Adrenal gland (tissue), 12 donors: ENCODE results near the gene ZC3H12A. TPM values are rescaled to one million over a fixed set of nuclear protein-coding genes. Genes with fewer than 3 reads are reported as not detected.
"Not testable (repeated sequence)": the region's sequence is repeated elsewhere in the genome, so short reads cannot be mapped to it uniquely, and the experiment has no call there.

Source experiments
- DNase-seq, 7 donors: peaks; one replicate each; pipeline ENCODE4 v3.0.0-alpha.2; 2019 to 2020
- H3K27ac ChIP-seq, 5 donors: fragments of 200-600 bp; sonication (generic) in 4 of 5; 1 replicate in 3 of 5; 2 replicates in 2 of 5; pipeline versions ENCODE4 v1.5.1 to v1.8.0; 2016 to 2020; ENCODE audit warnings: mild to moderate bottlenecking in 1 of 5
- H3K27me3 ChIP-seq: fragments of 200-600 bp; 2 replicates; pipeline ENCODE4 v1.8.0; 2021
- H3K36me3 ChIP-seq, 2 donors: fragments of 200-600 bp; replicated peaks in 1 of 2; 1 replicate in 1 of 2; 2 replicates in 1 of 2; pipeline versions ENCODE4 v1.5.1 to v1.8.0; 2018 to 2022
- H3K4me1 ChIP-seq, 2 donors: fragments of 200-600 bp; replicated peaks in 1 of 2; 1 replicate in 1 of 2; 2 replicates in 1 of 2; pipeline versions ENCODE4 v1.5.1 to v1.8.0; 2018 to 2021
- H3K4me3 ChIP-seq, 4 donors: fragments of 200-600 bp; sonication (generic) in 3 of 4; one replicate each; pipeline ENCODE4 v1.5.1; 2016 to 2018
- H3K9me3 ChIP-seq, 3 donors: fragments of 200-600 bp; sonication (generic) in 1 of 3; replicated peaks in 1 of 3; 1 replicate in 2 of 3; 2 replicates in 1 of 3; pipeline versions ENCODE4 v1.5.1 to v1.8.0; 2016 to 2021
- POLR2A ChIP-seq, 2 donors: fragments of 450-650 bp; IDR thresholded peaks; one replicate each; pipeline ENCODE4 v1.6.1; 2017; ENCODE audit warnings: antibody characterized with exemption in 2 of 2, mild to moderate bottlenecking in 2 of 2, moderate library complexity in 1 of 2
- WGBS, 4 donors: extraction: QIAGEN DNeasy Blood & Tissue Kit in 2 of 4; methylation state at CpG; one replicate each; pipeline versions ENCODE4 v1.1.5 to v1.1.7; 2013 to 2017; 5-methylcytosine and 5-hydroxymethylcytosine counted together
- intact Hi-C, 2 donors: fragments of 100-400 bp; cut with DNase I; formaldehyde crosslinking; loops; one replicate each; pipeline versions ENCODE4 v1.14.1 to v1.15.0; 2022 to 2023
- polyA plus RNA-seq, 3 donors: library from polyadenylated mRNA; stranded (reverse); fragments of 200-250 nt in 2 of 3; fragments of 350-450 nt in 1 of 3; fragmentation: Illumina TruSeq in 1 of 3; extraction: RNeasy Lipid Tissue Mini Kit (QIAGEN cat#74804) in 1 of 3; gene quantifications; one replicate each; pipeline ENCODE4 v1.2.3, GENCODE V29; 2013 to 2014
- total RNA-seq, 9 donors: library from RNA; depleted of rRNA in 4 of 9; stranded (reverse); fragments of >200 nt in 4 of 9; fragments of 120-200 nt in 1 of 9; fragmentation: NEBNext Ultra II Directional in 1 of 9; extraction: Animal tissue kit (Norgen Biotek cat#: 25700) in 1 of 9; gene quantifications; one replicate each; pipeline versions ENCODE4 v1.1.0 to v1.2.4, GENCODE V29; 2013 to 2023
- TF ChIP-seq, protein P1 (sequence below), 6 experiments: fragments of 450-650 bp in 4 of 6; fragments of 200-600 bp in 2 of 6; sonication (generic) in 1 of 6; IDR thresholded peaks; 1 replicate in 5 of 6; 2 replicates in 1 of 6; pipeline versions ENCODE4 v1.5.1 to v1.8.0; 2016 to 2021; ENCODE audit warnings: antibody characterized with exemption in 6 of 6, mild to moderate bottlenecking in 2 of 6, moderate library complexity in 1 of 6
- donor health status: healthy with polysubstance abuse.
- donor health status: Bipolar disorder and iron deficiency.
- donor health status: DM: yes; HTN: yes; CAD: no.
- donor health status: DM: no; HTN: no; CAD: no.
- donor health status: DM: no; HTN: no; CAD: no.
- donor health status: DM: yes; HTN: yes; CAD: no.

Gene ZC3H12A
- total and polyA plus RNA-seq, 12 donors: 3.2 to 53.0 (median 17.4) TPM

DNA sequence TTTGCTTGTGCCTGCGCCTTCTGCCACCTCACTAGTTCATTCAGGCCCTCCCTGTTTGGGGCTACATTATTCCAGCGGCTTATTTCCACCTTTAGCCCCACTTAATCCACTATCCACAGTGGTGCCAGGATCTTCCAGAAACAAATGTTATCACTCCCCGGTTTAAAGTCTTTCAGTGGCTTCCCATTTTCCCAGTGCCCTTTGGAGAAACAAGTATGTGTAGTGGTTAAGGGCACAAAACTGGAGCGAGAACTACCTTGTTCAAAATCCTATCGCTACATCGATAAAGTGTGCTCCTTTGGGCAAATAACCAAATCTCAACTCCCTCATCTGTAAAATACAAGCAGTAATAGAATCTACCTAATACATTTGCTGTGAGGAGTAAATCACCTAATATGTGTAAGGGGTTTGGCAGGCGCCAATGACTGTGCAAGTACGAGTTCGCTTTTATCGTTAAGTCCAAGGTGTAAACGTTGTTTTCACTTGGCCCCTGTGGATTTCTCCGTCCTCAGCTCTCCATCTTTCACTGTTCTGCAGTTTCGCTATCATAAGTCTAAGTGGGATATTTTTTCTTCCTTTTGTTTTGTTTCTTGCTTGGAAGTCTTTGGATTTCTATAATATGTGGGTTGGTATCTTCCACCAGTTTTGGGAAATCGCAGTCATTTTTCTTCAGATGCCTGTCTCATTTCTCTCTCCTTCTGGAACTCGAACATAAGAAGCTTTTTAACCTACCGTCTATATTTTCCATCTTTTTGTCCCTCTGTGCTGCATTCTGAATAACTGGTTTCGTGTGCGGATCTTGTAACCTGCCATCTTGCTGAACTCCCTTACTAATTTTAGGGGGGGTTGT, 41.0 kb downstream of the ZC3H12A start:
- DNase-seq: no peak
- intact Hi-C loops: no loop called here
- H3K9me3 ChIP-seq: no peaks in the 10 kb centered on the region
- H3K27ac ChIP-seq: peak overlapping the region; percentile 90 to 98 (median 96)
- 74 to 76% (median 75%) methylated on average over 18 of the region's 18 CpGs for WGBS, 4 donors
- no peak for TF ChIP-seq POLR2A (IDR thresholded peaks at IDR 0.05)
- TF ChIP-seq, protein P1, sequence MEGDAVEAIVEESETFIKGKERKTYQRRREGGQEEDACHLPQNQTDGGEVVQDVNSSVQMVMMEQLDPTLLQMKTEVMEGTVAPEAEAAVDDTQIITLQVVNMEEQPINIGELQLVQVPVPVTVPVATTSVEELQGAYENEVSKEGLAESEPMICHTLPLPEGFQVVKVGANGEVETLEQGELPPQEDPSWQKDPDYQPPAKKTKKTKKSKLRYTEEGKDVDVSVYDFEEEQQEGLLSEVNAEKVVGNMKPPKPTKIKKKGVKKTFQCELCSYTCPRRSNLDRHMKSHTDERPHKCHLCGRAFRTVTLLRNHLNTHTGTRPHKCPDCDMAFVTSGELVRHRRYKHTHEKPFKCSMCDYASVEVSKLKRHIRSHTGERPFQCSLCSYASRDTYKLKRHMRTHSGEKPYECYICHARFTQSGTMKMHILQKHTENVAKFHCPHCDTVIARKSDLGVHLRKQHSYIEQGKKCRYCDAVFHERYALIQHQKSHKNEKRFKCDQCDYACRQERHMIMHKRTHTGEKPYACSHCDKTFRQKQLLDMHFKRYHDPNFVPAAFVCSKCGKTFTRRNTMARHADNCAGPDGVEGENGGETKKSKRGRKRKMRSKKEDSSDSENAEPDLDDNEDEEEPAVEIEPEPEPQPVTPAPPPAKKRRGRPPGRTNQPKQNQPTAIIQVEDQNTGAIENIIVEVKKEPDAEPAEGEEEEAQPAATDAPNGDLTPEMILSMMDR (IDR thresholded peaks at IDR 0.05): no peak
- H3K4me1 ChIP-seq: peaks cover 7 to 19% of the 10 kb centered on the region in 2 donors
- peaks cover 0 to 19% of the 10 kb centered on the region in 2 donors for H3K36me3 ChIP-seq
- H3K4me3 ChIP-seq: peak overlapping the region in 3 of 4 donors; percentile 53 to 98 (median 65)
- no peaks in the 10 kb centered on the region for H3K27me3 ChIP-seq

DNA sequence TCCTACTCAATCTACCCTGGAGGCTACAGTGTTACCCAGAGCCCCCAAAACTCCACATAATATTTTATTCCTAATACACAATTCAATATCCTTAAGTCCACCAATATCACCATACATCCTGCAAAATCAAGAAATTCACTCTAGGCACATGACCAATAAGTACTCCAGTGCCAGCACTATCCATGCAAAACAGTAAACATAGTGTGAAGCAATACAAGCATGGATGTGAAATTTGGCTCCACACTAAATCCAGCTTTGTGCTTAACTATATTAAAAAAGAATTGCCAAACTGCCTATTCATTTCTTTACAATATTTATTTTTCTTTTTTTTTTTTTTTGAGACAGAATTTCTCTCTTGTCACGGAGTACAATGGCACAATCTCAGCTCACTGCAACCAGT, 43.2 kb downstream of the ZC3H12A start:
- Histone ChIP-seq H3K9me3 (no peaks in the 10 kb centered on the region), H3K27ac (no peak overlapping the region), H3K4me1 (peaks cover 7 to 18% of the 10 kb centered on the region in 2 donors), H3K27me3 (no peaks in the 10 kb centered on the region), H3K36me3 (peaks cover 0 to 3% of the 10 kb centered on the region in 2 donors), H3K4me3 (no peak overlapping the region)
- WGBS, 4 donors: 81 to 86% (median 84%) methylated on average over 1 of the region's 1 CpG
- TF ChIP-seq, protein P1 (IDR thresholded peaks at IDR 0.05): no peak
- TF ChIP-seq POLR2A (IDR thresholded peaks at IDR 0.05): no peak
- intact Hi-C loops: no loop called here
- DNase-seq: no peak

DNA sequence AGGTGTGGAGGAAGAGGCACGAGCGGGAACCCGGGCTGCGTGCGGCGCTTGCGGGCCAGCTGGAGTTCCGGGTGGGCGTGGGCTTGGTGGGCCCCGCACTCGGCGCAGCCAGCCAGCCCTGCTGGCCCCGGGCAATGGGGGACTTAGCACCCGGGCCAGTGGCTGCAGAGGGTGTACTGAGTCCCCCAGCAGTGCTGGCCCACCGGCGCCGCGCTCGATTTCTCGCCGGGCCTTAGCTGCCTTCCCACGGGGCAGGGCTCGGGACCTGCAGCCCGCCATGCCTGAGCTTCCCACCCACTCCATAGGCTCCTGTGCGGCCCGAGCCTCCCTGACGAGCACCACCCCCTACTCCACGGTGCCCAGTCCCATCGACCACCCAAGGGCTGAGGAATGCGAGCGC, 43.9 kb downstream of the ZC3H12A start:
- DNase-seq, H3K27me3 ChIP-seq, H3K4me3 ChIP-seq, H3K36me3 ChIP-seq, H3K9me3 ChIP-seq, H3K27ac ChIP-seq, intact Hi-C loops: not testable (repeated sequence)
- peaks cover 7 to 11% of the 10 kb centered on the region in 2 donors for H3K4me1 ChIP-seq
- WGBS, 4 donors: 90 to 100% (median 93%) methylated on average over 1 to 26 of the region's 31 CpGs

GRCh38 chr1:37518929-37519328, 44.5 kb downstream of the ZC3H12A start:
- H3K27me3 ChIP-seq, H3K36me3 ChIP-seq, H3K4me1 ChIP-seq, H3K4me3 ChIP-seq, H3K9me3 ChIP-seq, intact Hi-C loops, H3K27ac ChIP-seq: not testable (repeated sequence)
- 67 to 82% (median 72%) methylated on average over 13 to 15 of the region's 15 CpGs for WGBS, 4 donors
- DNase-seq: peak in 1 of 7 donors; percentile 24

DNA sequence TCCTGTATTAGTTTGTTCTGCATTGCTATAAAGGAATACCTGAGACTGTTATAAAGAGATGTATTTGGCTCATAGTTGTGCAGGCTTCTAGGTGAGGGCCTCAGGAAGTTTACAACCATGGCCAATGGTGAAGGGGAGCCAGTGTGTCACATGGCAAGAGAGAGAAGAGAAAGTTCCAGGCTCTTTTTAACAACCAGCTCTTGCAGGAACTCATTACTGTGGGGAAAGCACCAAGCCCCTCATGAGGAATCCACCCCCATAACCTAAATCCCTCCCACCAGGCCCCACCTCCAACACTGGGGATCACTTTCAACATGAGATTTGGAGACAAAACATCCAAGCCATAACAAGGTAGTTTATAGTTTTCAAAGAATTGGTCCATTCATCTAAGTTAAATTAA, 45.2 kb downstream of the ZC3H12A start:
- Histone ChIP-seq H3K4me3 (no peak overlapping the region), H3K27me3 (no peaks in the 10 kb centered on the region), H3K27ac (no peak overlapping the region), H3K36me3 (no peaks in the 10 kb centered on the region), H3K9me3 (no peaks in the 10 kb centered on the region), H3K4me1 (peaks cover 0 to 4% of the 10 kb centered on the region in 2 donors)
- no peak for DNase-seq
- intact Hi-C loops: no loop called here
- no peak for TF ChIP-seq POLR2A (IDR thresholded peaks at IDR 0.05)
- TF ChIP-seq, protein P1 (IDR thresholded peaks at IDR 0.05): no peak

GRCh38 chr1:37529888-37530287, 55.5 kb downstream of the ZC3H12A start:
- intact Hi-C loops, H3K27me3 ChIP-seq, H3K4me3 ChIP-seq, H3K27ac ChIP-seq, H3K9me3 ChIP-seq, H3K36me3 ChIP-seq: not testable (repeated sequence)
- 29 to 67% (median 46%) methylated on average over 1 of the region's 1 CpG for WGBS, 4 donors
- peaks cover 4 to 12% of the 10 kb centered on the region in 2 donors for H3K4me1 ChIP-seq
- peak in 1 of 7 donors; percentile 20 for DNase-seq

GRCh38 chr1:37532418-37533156, 58.2 kb downstream of the ZC3H12A start:
- Histone ChIP-seq H3K36me3 (peaks cover 0 to 18% of the 10 kb centered on the region in 2 donors), H3K4me1 (peaks cover 4 to 12% of the 10 kb centered on the region in 2 donors)
- H3K9me3 ChIP-seq, H3K27ac ChIP-seq, intact Hi-C loops, H3K27me3 ChIP-seq, H3K4me3 ChIP-seq: not testable (repeated sequence)
- DNase-seq: peak in 2 of 7 donors; percentile 37 to 47
- 75 to 84% (median 84%) methylated on average over 4 of the region's 4 CpGs for WGBS, 4 donors
